Neural progenitor cell (in vitro differentiated cells): Measurements from ENCODE around the gene EYA4. TPM values are rescaled to one million over a fixed set of nuclear protein-coding genes. Genes with fewer than 3 reads are reported as not detected.

Experiments used
- DNase-seq: peaks from one replicate; pipeline ENCODE4 v3.0.0-alpha.2; 2016; ENCODE audit warnings: low spot score
- H2AFZ ChIP-seq: fragments of 200-600 bp; sonication (generic); replicated peaks from 2 replicates; pipeline ENCODE4 v1.6.1; 2016; ENCODE audit warnings: antibody characterized with exemption
- H3F3A ChIP-seq: fragments of 200-600 bp; sonication (generic); 2 replicates; pipeline ENCODE4 v1.6.1; 2016; ENCODE audit warnings: antibody characterized with exemption, low read depth
- H3K27ac ChIP-seq: fragments of 200-600 bp; sonication (generic); 2 replicates; pipeline ENCODE4 v1.5.1; 2016; ENCODE audit warnings: mild to moderate bottlenecking
- H3K27me3 ChIP-seq: fragments of 200-600 bp; sonication (generic); 2 replicates; pipeline ENCODE4 v1.6.1; 2016; ENCODE audit warnings: mild to moderate bottlenecking, moderate library complexity
- H3K36me3 ChIP-seq: fragments of 200-600 bp; sonication (generic); 2 replicates; pipeline ENCODE4 v1.5.1; 2016
- H3K4me1 ChIP-seq: fragments of 200-600 bp; sonication (generic); 2 replicates; pipeline ENCODE4 v1.6.1; 2016; ENCODE audit warnings: mixed run types
- H3K4me2 ChIP-seq: fragments of 200-600 bp; sonication (generic); 2 replicates; pipeline ENCODE4 v1.6.1; 2016
- H3K4me3 ChIP-seq: fragments of 200-600 bp; sonication (generic); 2 replicates; pipeline ENCODE4 v1.5.1; 2016
- H3K79me2 ChIP-seq: fragments of 200-600 bp; sonication (generic); 2 replicates; pipeline ENCODE4 v1.6.1; 2016; ENCODE audit warnings: low read depth
- H3K9ac ChIP-seq: fragments of 200-600 bp; sonication (generic); 2 replicates; pipeline ENCODE4 v1.6.1; 2016
- H3K9me3 ChIP-seq: fragments of 200-600 bp; sonication (generic); 2 replicates; pipeline ENCODE4 v1.5.1; 2016; ENCODE audit warnings: low read depth
- H4K20me1 ChIP-seq: fragments of 200-600 bp; sonication (generic); 2 replicates; pipeline ENCODE4 v1.6.1; 2016; ENCODE audit warnings: low read depth
- H3K27ac Mint-ChIP-seq: 3 replicates; pipeline ENCODE4 v1.8.0; 2021; ENCODE audit warnings: mixed read lengths
- H3K27me3 Mint-ChIP-seq: 2 replicates; pipeline ENCODE4 v1.8.0; 2022; ENCODE audit warnings: low read depth, mild to moderate bottlenecking, inconsistent platforms, moderate library complexity, mixed read lengths; ENCODE audit not compliant: insufficient read depth
- H3K36me3 Mint-ChIP-seq: 3 replicates; pipeline ENCODE4 v1.8.0; 2021; ENCODE audit warnings: mixed read lengths
- H3K4me1 Mint-ChIP-seq: 3 replicates; pipeline ENCODE4 v1.8.0; 2021; ENCODE audit warnings: mixed read lengths
- H3K4me3 Mint-ChIP-seq: 3 replicates; pipeline ENCODE4 v1.8.0; 2021; ENCODE audit warnings: mild to moderate bottlenecking, moderate library complexity, mixed read lengths
- H3K9me3 Mint-ChIP-seq: 3 replicates; pipeline ENCODE4 v1.8.0; 2020; ENCODE audit warnings: mixed read lengths
- CTCF ChIP-seq: fragments of 200-600 bp; sonication (generic); IDR thresholded peaks from 2 replicates; pipeline ENCODE4 v1.5.1; 2017; ENCODE audit warnings: antibody characterized with exemption, mild to moderate bottlenecking
- EZH2 ChIP-seq: fragments of 200-600 bp; sonication (generic); IDR thresholded peaks from 2 replicates; pipeline ENCODE4 v1.6.1; 2017; ENCODE audit warnings: antibody characterized with exemption, mild to moderate bottlenecking, moderate library complexity
- EZH2phosphoT487 ChIP-seq: fragments of 200-600 bp; sonication (generic); IDR thresholded peaks from 2 replicates; pipeline ENCODE4 v1.6.1; 2017; ENCODE audit warnings: antibody characterized with exemption
- total RNA-seq: library from RNA; depleted of rRNA; stranded (reverse); fragments of >200 nt; gene quantifications from 2 replicates; pipeline ENCODE4 v1.2.3, GENCODE V29; 2015; ENCODE audit warnings: low replicate concordance

EYA4 gene
- total RNA-seq, 1 donor from 2014 or later: 2.4 TPM

GRCh38 chr6:133548423-133549159, 307.4 kb downstream of the EYA4 start:
- Histone ChIP-seq H3K9ac (no peak overlapping the region), H3K27ac (peak overlapping the region; percentile 75), H3K79me2 (no peaks in the 10 kb centered on the region), H3K9me3 (no peaks in the 10 kb centered on the region), H3K27me3 (no peaks in the 10 kb centered on the region), H3K4me1 (peaks cover 52% of the 10 kb centered on the region), H2AFZ (no peak overlapping the region), H3K36me3 (no peaks in the 10 kb centered on the region), H3K4me2 (peak overlapping the region; percentile 73), H3K4me3 (peak overlapping the region; percentile 21), H4K20me1 (no peaks in the 10 kb centered on the region), H3F3A (peaks cover 37% of the 10 kb centered on the region)
- no peak overlapping the region for H3K27ac Mint-ChIP-seq
- no peak overlapping the region for H3K4me3 Mint-ChIP-seq
- H3K4me1 Mint-ChIP-seq: peaks cover 39% of the 10 kb centered on the region
- H3K27me3 Mint-ChIP-seq: peaks cover 27% of the 10 kb centered on the region
- TF ChIP-seq CTCF: no peak
- TF ChIP-seq EZH2: no peak
- TF ChIP-seq EZH2phosphoT487: no peak
- DNase-seq: peak; percentile 32
- H3K9me3 Mint-ChIP-seq: no peaks in the 10 kb centered on the region
- H3K36me3 Mint-ChIP-seq: no peaks in the 10 kb centered on the region

GRCh38 chr6:133549371-133549801, 308.2 kb downstream of the EYA4 start:
- TF ChIP-seq EZH2 (no peak), EZH2phosphoT487 (peak; percentile 65)
- peak; percentile 93 for DNase-seq

GRCh38 chr6:133550026-133550425, 308.9 kb downstream of the EYA4 start:
- no peaks in the 10 kb centered on the region for H3K36me3 ChIP-seq
- peaks cover 37% of the 10 kb centered on the region for H3F3A ChIP-seq
- H3K4me1 ChIP-seq: peaks cover 52% of the 10 kb centered on the region
- H3K9ac ChIP-seq: no peak overlapping the region
- H3K27me3 Mint-ChIP-seq: peaks cover 33% of the 10 kb centered on the region
- H3K4me1 Mint-ChIP-seq: peaks cover 39% of the 10 kb centered on the region
- H3K9me3 Mint-ChIP-seq: no peaks in the 10 kb centered on the region
- no peak overlapping the region for H2AFZ ChIP-seq
- H4K20me1 ChIP-seq: no peaks in the 10 kb centered on the region
- peak overlapping the region; percentile 73 for H3K4me2 ChIP-seq
- peak overlapping the region; percentile 95 for H3K27ac ChIP-seq
- no peak for TF ChIP-seq CTCF
- no peak for TF ChIP-seq EZH2
- TF ChIP-seq EZH2phosphoT487: no peak
- DNase-seq: no peak
- H3K9me3 ChIP-seq: no peaks in the 10 kb centered on the region
- no peak overlapping the region for H3K27ac Mint-ChIP-seq
- no peaks in the 10 kb centered on the region for H3K27me3 ChIP-seq
- no peaks in the 10 kb centered on the region for H3K36me3 Mint-ChIP-seq
- peak overlapping the region; percentile 29 for H3K4me3 ChIP-seq
- H3K4me3 Mint-ChIP-seq: no peak overlapping the region
- H3K79me2 ChIP-seq: no peaks in the 10 kb centered on the region

More at GRCh38 chr6:133549371-133549801, 308.2 kb downstream of the EYA4 start:
- Mint-ChIP-seq H3K27ac (no peak overlapping the region), H3K4me1 (peaks cover 39% of the 10 kb centered on the region), H3K27me3 (peaks cover 31% of the 10 kb centered on the region), H3K4me3 (no peak overlapping the region), H3K36me3 (no peaks in the 10 kb centered on the region), H3K9me3 (no peaks in the 10 kb centered on the region)
- peak overlapping the region; percentile 29 for H3K4me3 ChIP-seq
- no peaks in the 10 kb centered on the region for H3K79me2 ChIP-seq
- no peak overlapping the region for H3K9ac ChIP-seq
- no peaks in the 10 kb centered on the region for H3K36me3 ChIP-seq
- peaks cover 52% of the 10 kb centered on the region for H3K4me1 ChIP-seq
- no peaks in the 10 kb centered on the region for H4K20me1 ChIP-seq
- no peaks in the 10 kb centered on the region for H3K9me3 ChIP-seq
- H2AFZ ChIP-seq: no peak overlapping the region
- H3K27me3 ChIP-seq: no peaks in the 10 kb centered on the region
- peaks cover 37% of the 10 kb centered on the region for H3F3A ChIP-seq
- H3K27ac ChIP-seq: peak overlapping the region; percentile 75
- H3K4me2 ChIP-seq: peak overlapping the region; percentile 73

- no peak overlapping the region for H3K27ac Mint-ChIP-seq
- Histone ChIP-seq H3K27ac (peak overlapping the region; percentile 95), H3K4me3 (no peak overlapping the region)
Observed at GRCh38 chr6:133551436-133551835, 310.3 kb downstream of the EYA4 start.

More at GRCh38 chr6:133551436-133551835, 310.3 kb downstream of the EYA4 start:
- no peaks in the 10 kb centered on the region for H3K9me3 ChIP-seq
- Mint-ChIP-seq H3K4me1 (peaks cover 39% of the 10 kb centered on the region), H3K36me3 (no peaks in the 10 kb centered on the region), H3K27me3 (peaks cover 28% of the 10 kb centered on the region), H3K9me3 (no peaks in the 10 kb centered on the region), H3K4me3 (no peak overlapping the region)
- no peak overlapping the region for H3K9ac ChIP-seq
- no peaks in the 10 kb centered on the region for H3K36me3 ChIP-seq
- no peaks in the 10 kb centered on the region for H3K79me2 ChIP-seq
- TF ChIP-seq CTCF (no peak), EZH2phosphoT487 (no peak), EZH2 (no peak)
- no peaks in the 10 kb centered on the region for H3K27me3 ChIP-seq
- DNase-seq: no peak
- peaks cover 52% of the 10 kb centered on the region for H3K4me1 ChIP-seq
- H2AFZ ChIP-seq: no peak overlapping the region
- peaks cover 37% of the 10 kb centered on the region for H3F3A ChIP-seq
- no peaks in the 10 kb centered on the region for H4K20me1 ChIP-seq
- peak overlapping the region; percentile 73 for H3K4me2 ChIP-seq
